Mammary epithelial cell (primary cell): ENCODE data around the gene CFAP52.
"Not testable (repeated sequence)": the region's sequence is repeated elsewhere in the genome, so short reads cannot be mapped to it uniquely, and the experiment has no call there.

ENCODE experiments used
- CTCF ChIP-seq, 2 donors: IDR thresholded peaks in 1 of 2; conservative IDR thresholded peaks in 1 of 2; 2 replicates each; pipeline ENCODE4 v1.5.1; 2011 to 2012; ENCODE audit warnings: inconsistent platforms in 2 of 2, low read length in 2 of 2, mild to moderate bottlenecking in 2 of 2, control low read depth in 1 of 2, low read depth in 1 of 2; ENCODE audit not compliant: insufficient read depth in 1 of 2; ENCODE audit errors: extremely low read depth in 1 of 2
- EZH2 ChIP-seq: IDR thresholded peaks from 2 replicates; pipeline ENCODE4 v1.6.1; 2012; ENCODE audit warnings: low read length, inconsistent platforms, borderline replicate concordance

GRCh38 chr17:9597638-9598037 is 21.2 kb downstream of the CFAP52 start:
- not testable (repeated sequence) for TF ChIP-seq CTCF (conservative IDR thresholded peaks at IDR 0.05 in 1 of 2, IDR thresholded peaks at IDR 0.05 in 1 of 2; ENCODE audit: extremely low read depth in 1 of 2, insufficient read depth in 1 of 2, low read depth in 1 of 2, low read length in 2 of 2); EZH2
